Mesothelial cell of epicardium (in vitro differentiated cells): ENCODE results near the gene ANXA2. TPM values are rescaled to one million over a fixed set of nuclear protein-coding genes. Genes with fewer than 3 reads are reported as not detected.

ENCODE experiments used
- DNase-seq, 2 experiments: peaks; one replicate each; pipeline ENCODE4 v3.0.0; 2021; ENCODE audit warnings: low spot score in 2 of 2; ENCODE audit not compliant: unreplicated experiment in 2 of 2
- H3K27ac Mint-ChIP-seq: 2 replicates; pipeline ENCODE4 v1.8.0; 2021; ENCODE audit warnings: mixed read lengths
- H3K27me3 Mint-ChIP-seq: 2 replicates; pipeline ENCODE4 v1.8.0; 2021; ENCODE audit warnings: low read depth, mixed read lengths
- H3K36me3 Mint-ChIP-seq: 2 replicates; pipeline ENCODE4 v1.8.0; 2021; ENCODE audit warnings: mixed read lengths
- H3K4me1 Mint-ChIP-seq: 2 replicates; pipeline ENCODE4 v1.8.0; 2021; ENCODE audit warnings: mixed read lengths
- H3K4me3 Mint-ChIP-seq: 2 replicates; pipeline ENCODE4 v1.8.0; 2021; ENCODE audit warnings: mild to moderate bottlenecking, moderate library complexity, mixed read lengths
- H3K9me3 Mint-ChIP-seq: 2 replicates; pipeline ENCODE4 v1.8.0; 2021; ENCODE audit warnings: mixed read lengths
- total RNA-seq: library from RNA; stranded (reverse); gene quantifications from 3 replicates; pipeline ENCODE4 v1.2.1, GENCODE V29; 2021
- TF ChIP-seq, protein P1 (sequence below): fragments of 200-600 bp; sonication (generic); IDR thresholded peaks from one replicate; pipeline ENCODE4 v1.5.0; 2021; ENCODE audit warnings: antibody characterized with exemption; ENCODE audit not compliant: unreplicated experiment

The ANXA2 gene
- total RNA-seq, 1 donor from 2014 or later: 1,040 TPM

GRCh38 chr15:60399931-60400330 lies 2.1 kb upstream of the ANXA2 start:
- TF ChIP-seq, protein P1, sequence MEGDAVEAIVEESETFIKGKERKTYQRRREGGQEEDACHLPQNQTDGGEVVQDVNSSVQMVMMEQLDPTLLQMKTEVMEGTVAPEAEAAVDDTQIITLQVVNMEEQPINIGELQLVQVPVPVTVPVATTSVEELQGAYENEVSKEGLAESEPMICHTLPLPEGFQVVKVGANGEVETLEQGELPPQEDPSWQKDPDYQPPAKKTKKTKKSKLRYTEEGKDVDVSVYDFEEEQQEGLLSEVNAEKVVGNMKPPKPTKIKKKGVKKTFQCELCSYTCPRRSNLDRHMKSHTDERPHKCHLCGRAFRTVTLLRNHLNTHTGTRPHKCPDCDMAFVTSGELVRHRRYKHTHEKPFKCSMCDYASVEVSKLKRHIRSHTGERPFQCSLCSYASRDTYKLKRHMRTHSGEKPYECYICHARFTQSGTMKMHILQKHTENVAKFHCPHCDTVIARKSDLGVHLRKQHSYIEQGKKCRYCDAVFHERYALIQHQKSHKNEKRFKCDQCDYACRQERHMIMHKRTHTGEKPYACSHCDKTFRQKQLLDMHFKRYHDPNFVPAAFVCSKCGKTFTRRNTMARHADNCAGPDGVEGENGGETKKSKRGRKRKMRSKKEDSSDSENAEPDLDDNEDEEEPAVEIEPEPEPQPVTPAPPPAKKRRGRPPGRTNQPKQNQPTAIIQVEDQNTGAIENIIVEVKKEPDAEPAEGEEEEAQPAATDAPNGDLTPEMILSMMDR: no peak
- peaks cover 66% of the 10 kb centered on the region for H3K4me1 Mint-ChIP-seq

GRCh38 chr15:60399246-60399915 lies 1.6 kb upstream of the ANXA2 start:
- Mint-ChIP-seq H3K27ac (peak overlapping the region; percentile 98), H3K9me3 (no peaks in the 10 kb centered on the region), H3K4me3 (peak overlapping the region; percentile 76), H3K36me3 (peaks cover 4% of the 10 kb centered on the region), H3K4me1 (peaks cover 71% of the 10 kb centered on the region), H3K27me3 (peaks cover 3% of the 10 kb centered on the region)
- TF ChIP-seq, protein P1: no peak
- DNase-seq: no peak

More at GRCh38 chr15:60399931-60400330, 2.1 kb upstream of the ANXA2 start:
- peaks cover 3% of the 10 kb centered on the region for H3K27me3 Mint-ChIP-seq
- no peak for DNase-seq
- peaks cover 4% of the 10 kb centered on the region for H3K36me3 Mint-ChIP-seq
- peak overlapping the region; percentile 76 for H3K4me3 Mint-ChIP-seq
- H3K27ac Mint-ChIP-seq: peak overlapping the region; percentile 98
- no peaks in the 10 kb centered on the region for H3K9me3 Mint-ChIP-seq

DNA sequence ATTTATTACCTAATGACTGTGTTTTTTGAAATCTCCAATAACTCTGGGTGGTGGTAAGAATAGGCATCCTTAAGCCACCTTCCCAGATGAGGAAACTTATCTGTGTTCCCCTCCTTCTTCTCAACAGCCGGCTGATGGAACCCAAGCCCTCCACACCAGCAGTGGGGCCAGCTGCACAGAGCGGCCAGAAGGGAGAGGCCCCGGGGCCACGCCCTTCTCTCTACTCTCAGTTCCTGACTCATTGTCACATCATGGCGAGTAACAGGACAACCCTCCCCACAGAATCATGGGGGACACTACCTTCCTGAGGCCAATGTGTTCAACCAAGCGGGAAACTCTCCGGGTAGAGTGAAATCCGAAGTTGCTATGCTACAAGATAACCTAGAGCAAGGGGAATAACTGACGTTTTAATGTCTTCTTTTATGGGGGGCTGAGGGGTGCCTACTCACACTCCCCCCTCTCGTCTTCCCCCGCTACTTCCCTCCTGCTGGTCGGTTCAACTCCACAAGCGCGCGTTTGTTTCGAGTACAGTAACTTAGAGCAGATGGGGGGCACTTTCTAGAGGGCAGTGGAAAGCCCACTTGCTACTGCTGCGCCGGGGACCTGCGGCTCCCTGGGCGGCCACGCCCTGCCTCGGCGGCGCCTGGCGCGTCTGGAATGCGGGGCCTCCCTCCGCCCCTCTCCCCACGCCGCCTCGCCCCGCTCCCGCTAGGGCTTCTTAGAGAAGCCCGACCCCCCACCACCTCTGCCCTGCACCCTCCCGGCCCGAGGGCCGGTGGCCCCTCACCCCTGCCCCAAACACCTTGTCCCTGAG lies 621 bp downstream of the ANXA2 start:
- H3K27me3 Mint-ChIP-seq: peaks cover 3% of the 10 kb centered on the region
- TF ChIP-seq, protein P1: no peak
- H3K4me3 Mint-ChIP-seq: peak overlapping the region; percentile 90
- H3K36me3 Mint-ChIP-seq: peaks cover 4% of the 10 kb centered on the region
- H3K4me1 Mint-ChIP-seq: peaks cover 76% of the 10 kb centered on the region
- no peaks in the 10 kb centered on the region for H3K9me3 Mint-ChIP-seq
- peak; percentile 71 to 81 for DNase-seq
- H3K27ac Mint-ChIP-seq: peak overlapping the region; percentile 99

DNA sequence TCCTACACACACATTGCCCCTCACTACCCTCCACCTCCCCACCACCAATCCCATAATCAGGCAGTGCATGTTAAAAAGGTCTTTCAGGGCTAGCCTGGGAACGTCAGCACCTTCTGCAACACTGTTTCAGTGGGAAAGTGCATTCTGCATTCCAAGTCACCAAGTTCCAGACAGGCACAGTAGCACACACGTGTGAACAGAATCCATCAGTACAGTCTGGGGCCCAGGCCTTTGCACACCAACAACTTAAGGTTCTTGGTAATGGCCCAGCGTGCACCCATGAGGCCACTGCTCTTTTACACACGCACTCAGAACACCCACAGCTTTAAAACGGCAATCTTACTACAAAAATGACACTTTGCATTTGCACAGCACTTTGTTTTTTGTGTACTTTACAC lies 1.2 kb downstream of the ANXA2 start:
- Mint-ChIP-seq H3K27ac (peak overlapping the region; percentile 99), H3K4me1 (peaks cover 76% of the 10 kb centered on the region), H3K36me3 (peaks cover 4% of the 10 kb centered on the region), H3K9me3 (no peaks in the 10 kb centered on the region), H3K4me3 (peak overlapping the region; percentile 90), H3K27me3 (peaks cover 3% of the 10 kb centered on the region)
- DNase-seq: no peak
- TF ChIP-seq, protein P1: no peak

GRCh38 chr15:60396100-60396499 lies 1.7 kb downstream of the ANXA2 start:
- DNase-seq: no peak
- Mint-ChIP-seq H3K9me3 (no peaks in the 10 kb centered on the region), H3K36me3 (peaks cover 4% of the 10 kb centered on the region), H3K4me1 (peaks cover 79% of the 10 kb centered on the region), H3K27ac (peak overlapping the region; percentile 99), H3K27me3 (peaks cover 3% of the 10 kb centered on the region), H3K4me3 (peak overlapping the region; percentile 90)
- TF ChIP-seq, protein P1: no peak
